ENCODE data around the gene APBA2.
"Not testable (repeated sequence)": the region's sequence is repeated elsewhere in the genome, so short reads cannot be mapped to it uniquely, and the experiment has no call there.

The APBA2 gene

DNA sequence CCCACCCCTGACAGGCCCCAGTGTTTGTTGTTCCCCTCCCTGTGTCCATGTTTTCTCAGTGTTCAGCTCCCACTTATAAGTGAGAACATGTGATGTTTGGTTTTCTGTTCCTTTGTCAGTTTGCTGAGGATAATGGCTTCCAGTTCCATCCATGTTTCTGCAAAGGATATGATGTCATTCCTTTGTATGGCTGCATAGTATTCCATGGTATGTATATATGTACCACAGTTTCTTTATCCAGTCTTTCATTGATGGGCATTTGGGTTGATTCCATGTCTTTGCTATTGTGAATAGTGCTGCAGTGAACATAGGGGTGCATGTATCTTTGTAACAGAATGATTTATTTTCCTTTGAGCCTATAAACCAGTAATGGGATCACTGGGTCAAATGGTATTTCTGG, 142.4 kb downstream of the APBA2 start:
- not testable (repeated sequence) for H3K23ac ChIP-seq (ENCODE audit: low read depth, low read length, poor library complexity); H3K79me1 ChIP-seq (ENCODE audit: low read depth, low read length); H2BK15ac ChIP-seq (ENCODE audit: low read length); H3K4me3 ChIP-seq (ENCODE audit: low read length in 2 of 2); H3K9ac ChIP-seq (ENCODE audit: low read depth, low read length, poor library complexity); DNase-seq (ENCODE audit: low spot score); H3K14ac ChIP-seq (ENCODE audit: low read length); H2BK120ac ChIP-seq (ENCODE audit: low read depth, low read length); H4K8ac ChIP-seq (ENCODE audit: low read depth, low read length); H3K36me3 ChIP-seq (replicated peaks in 1 of 2; ENCODE audit: control insufficient read depth in 2 of 2, insufficient read depth in 2 of 2, low read length in 2 of 2); H2BK12ac ChIP-seq (ENCODE audit: low read length); H4K91ac ChIP-seq (ENCODE audit: low read depth, low read length, poor library complexity); H3K4me2 ChIP-seq (ENCODE audit: insufficient read depth, low read length, poor library complexity, severe bottlenecking); H3K27ac ChIP-seq (replicated peaks; ENCODE audit: low read length); H3K4ac ChIP-seq (ENCODE audit: low read length); H3K27me3 ChIP-seq (ENCODE audit: control insufficient read depth in 3 of 3, insufficient read depth in 3 of 3, low read depth in 1 of 3, low read length in 3 of 3); H2AFZ ChIP-seq (ENCODE audit: low read length); H3K18ac ChIP-seq (ENCODE audit: low read length); H3K4me1 ChIP-seq (ENCODE audit: control insufficient read depth in 2 of 2, insufficient read depth in 1 of 2, low read depth in 1 of 2, low read length in 2 of 2); H2BK5ac ChIP-seq (ENCODE audit: low read length); H2AK5ac ChIP-seq (ENCODE audit: low read depth, low read length)
- peaks cover 2 to 26% of the 10 kb centered on the region in 2 donors for H3K9me3 ChIP-seq (replicated peaks in 1 of 2; ENCODE audit: control insufficient read depth in 2 of 2, insufficient read depth in 1 of 2, low read depth in 1 of 2, low read length in 2 of 2)

GRCh38 chr15:29029651-29030195, 143.9 kb downstream of the APBA2 start:
- Histone ChIP-seq H3K36me3 (replicated peaks in 1 of 2; ENCODE audit: control insufficient read depth in 2 of 2, insufficient read depth in 2 of 2, low read length in 2 of 2) (no peaks in the 10 kb centered on the region), H3K27me3 (ENCODE audit: control insufficient read depth in 3 of 3, insufficient read depth in 3 of 3, low read depth in 1 of 3, low read length in 3 of 3) (no peaks in the 10 kb centered on the region), H4K91ac (ENCODE audit: low read depth, low read length, poor library complexity) (no peak overlapping the region), H3K27ac (replicated peaks; ENCODE audit: low read length) (no peak overlapping the region), H3K79me1 (ENCODE audit: low read depth, low read length) (peaks cover 7% of the 10 kb centered on the region), H3K9ac (ENCODE audit: low read depth, low read length, poor library complexity) (peak overlapping the region; percentile 50), H2AK5ac (ENCODE audit: low read depth, low read length) (peak overlapping the region; percentile 19), H2AFZ (ENCODE audit: low read length) (no peak overlapping the region), H2BK5ac (ENCODE audit: low read length) (peak overlapping the region; percentile 42), H3K14ac (ENCODE audit: low read length) (no peak overlapping the region), H4K8ac (ENCODE audit: low read depth, low read length) (no peak overlapping the region), H2BK120ac (ENCODE audit: low read depth, low read length) (no peak overlapping the region), H3K9me3 (replicated peaks in 1 of 2; ENCODE audit: control insufficient read depth in 2 of 2, insufficient read depth in 1 of 2, low read depth in 1 of 2, low read length in 2 of 2) (peaks cover 2 to 29% of the 10 kb centered on the region in 2 donors), H3K4me3 (ENCODE audit: low read length in 2 of 2) (no peak overlapping the region), H3K23ac (ENCODE audit: low read depth, low read length, poor library complexity) (no peak overlapping the region), H3K4me1 (ENCODE audit: control insufficient read depth in 2 of 2, insufficient read depth in 1 of 2, low read depth in 1 of 2, low read length in 2 of 2) (no peaks in the 10 kb centered on the region), H2BK12ac (ENCODE audit: low read length) (no peak overlapping the region), H2BK15ac (ENCODE audit: low read length) (no peak overlapping the region), H3K4me2 (ENCODE audit: insufficient read depth, low read length, poor library complexity, severe bottlenecking) (no peak overlapping the region), H3K4ac (ENCODE audit: low read length) (no peak overlapping the region), H3K18ac (ENCODE audit: low read length) (peak overlapping the region; percentile 59)
- DNase-seq (ENCODE audit: low spot score): no peak
- WGBS, 2 donors (ENCODE audit: extremely low coverage in 2 of 2, insufficient read length in 2 of 2, insufficient replicate concordance in 1 of 2): 100% methylated on average over 1 of the region's 17 CpGs; no CpG with 5 or more reads in 1 of the 2 donors

- no peak overlapping the region for H2BK120ac ChIP-seq (ENCODE audit: low read depth, low read length)
- H3K27ac ChIP-seq (replicated peaks; ENCODE audit: low read length): no peak overlapping the region
- H2AFZ ChIP-seq (ENCODE audit: low read length): no peak overlapping the region
- no peak overlapping the region for H3K23ac ChIP-seq (ENCODE audit: low read depth, low read length, poor library complexity)
- no peak overlapping the region for H2BK5ac ChIP-seq (ENCODE audit: low read length)
- H3K9me3 ChIP-seq (replicated peaks in 1 of 2; ENCODE audit: control insufficient read depth in 2 of 2, insufficient read depth in 1 of 2, low read depth in 1 of 2, low read length in 2 of 2): peaks cover 2 to 29% of the 10 kb centered on the region in 2 donors
- no peaks in the 10 kb centered on the region for H3K4me1 ChIP-seq (ENCODE audit: control insufficient read depth in 2 of 2, insufficient read depth in 1 of 2, low read depth in 1 of 2, low read length in 2 of 2)
- H2AK5ac ChIP-seq (ENCODE audit: low read depth, low read length): no peak overlapping the region
- no peak overlapping the region for H4K8ac ChIP-seq (ENCODE audit: low read depth, low read length)
- no peak for DNase-seq (ENCODE audit: low spot score)
- no peaks in the 10 kb centered on the region for H3K27me3 ChIP-seq (ENCODE audit: control insufficient read depth in 3 of 3, insufficient read depth in 3 of 3, low read depth in 1 of 3, low read length in 3 of 3)
- peaks cover 7% of the 10 kb centered on the region for H3K79me1 ChIP-seq (ENCODE audit: low read depth, low read length)
- no peak overlapping the region for H3K18ac ChIP-seq (ENCODE audit: low read length)
- no peak overlapping the region for H3K14ac ChIP-seq (ENCODE audit: low read length)
- no peak overlapping the region for H3K4ac ChIP-seq (ENCODE audit: low read length)
- no peaks in the 10 kb centered on the region for H3K36me3 ChIP-seq (replicated peaks in 1 of 2; ENCODE audit: control insufficient read depth in 2 of 2, insufficient read depth in 2 of 2, low read length in 2 of 2)
- H2BK15ac ChIP-seq (ENCODE audit: low read length): no peak overlapping the region
- H2BK12ac ChIP-seq (ENCODE audit: low read length): no peak overlapping the region
- H3K4me3 ChIP-seq (ENCODE audit: low read length in 2 of 2): no peak overlapping the region
- WGBS, 2 donors (ENCODE audit: extremely low coverage in 2 of 2, insufficient read length in 2 of 2, insufficient replicate concordance in 1 of 2): no CpG with 5 or more reads among the region's 3 CpGs
- no peak overlapping the region for H4K91ac ChIP-seq (ENCODE audit: low read depth, low read length, poor library complexity)
- H3K4me2 ChIP-seq (ENCODE audit: insufficient read depth, low read length, poor library complexity, severe bottlenecking): no peak overlapping the region
- H3K9ac ChIP-seq (ENCODE audit: low read depth, low read length, poor library complexity): no peak overlapping the region
These were observed 145.9 kb downstream of the APBA2 start for GRCh38 chr15:29031502-29032228.

DNA sequence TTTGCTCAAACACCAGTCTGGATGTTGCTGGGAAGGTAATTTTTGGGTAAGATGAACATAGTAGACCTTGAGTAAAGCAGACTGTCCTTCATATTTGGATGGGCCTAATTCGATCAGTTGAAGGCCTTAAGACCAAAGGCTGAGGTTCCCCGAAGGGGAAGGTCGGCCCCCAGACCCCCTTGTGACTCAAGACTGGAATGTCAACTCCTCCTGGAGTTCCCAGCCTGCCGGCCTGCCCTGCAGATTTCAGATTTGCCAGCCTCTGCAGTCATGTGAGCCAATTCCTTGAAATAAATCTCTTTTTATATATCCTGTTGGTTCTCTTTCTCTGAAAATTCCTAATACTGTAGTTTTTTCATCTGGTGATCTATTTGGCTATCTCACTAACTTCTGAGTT, 146.5 kb downstream of the APBA2 start:
- no peak overlapping the region for H3K4me2 ChIP-seq (ENCODE audit: insufficient read depth, low read length, poor library complexity, severe bottlenecking)
- WGBS, 2 donors (ENCODE audit: extremely low coverage in 2 of 2, insufficient read length in 2 of 2, insufficient replicate concordance in 1 of 2): no CpG with 5 or more reads among the region's 4 CpGs
- DNase-seq (ENCODE audit: low spot score): no peak
- H3K9me3 ChIP-seq (replicated peaks in 1 of 2; ENCODE audit: control insufficient read depth in 2 of 2, insufficient read depth in 1 of 2, low read depth in 1 of 2, low read length in 2 of 2): peaks cover 4 to 31% of the 10 kb centered on the region in 2 donors
- H3K18ac ChIP-seq (ENCODE audit: low read length): no peak overlapping the region
- H3K9ac ChIP-seq (ENCODE audit: low read depth, low read length, poor library complexity): no peak overlapping the region
- no peak overlapping the region for H4K8ac ChIP-seq (ENCODE audit: low read depth, low read length)
- peaks cover 7% of the 10 kb centered on the region for H3K79me1 ChIP-seq (ENCODE audit: low read depth, low read length)
- H3K27ac ChIP-seq (replicated peaks; ENCODE audit: low read length): no peak overlapping the region
- no peak overlapping the region for H3K23ac ChIP-seq (ENCODE audit: low read depth, low read length, poor library complexity)
- no peak overlapping the region for H3K4me3 ChIP-seq (ENCODE audit: low read length in 2 of 2)
- no peak overlapping the region for H3K4ac ChIP-seq (ENCODE audit: low read length)
- no peak overlapping the region for H2BK120ac ChIP-seq (ENCODE audit: low read depth, low read length)
- no peaks in the 10 kb centered on the region for H3K4me1 ChIP-seq (ENCODE audit: control insufficient read depth in 2 of 2, insufficient read depth in 1 of 2, low read depth in 1 of 2, low read length in 2 of 2)
- H2BK5ac ChIP-seq (ENCODE audit: low read length): no peak overlapping the region
- H4K91ac ChIP-seq (ENCODE audit: low read depth, low read length, poor library complexity): no peak overlapping the region
- no peaks in the 10 kb centered on the region for H3K36me3 ChIP-seq (replicated peaks in 1 of 2; ENCODE audit: control insufficient read depth in 2 of 2, insufficient read depth in 2 of 2, low read length in 2 of 2)
- no peak overlapping the region for H2BK15ac ChIP-seq (ENCODE audit: low read length)
- H3K27me3 ChIP-seq (ENCODE audit: control insufficient read depth in 3 of 3, insufficient read depth in 3 of 3, low read depth in 1 of 3, low read length in 3 of 3): no peaks in the 10 kb centered on the region
- H2BK12ac ChIP-seq (ENCODE audit: low read length): no peak overlapping the region
- no peak overlapping the region for H3K14ac ChIP-seq (ENCODE audit: low read length)
- H2AK5ac ChIP-seq (ENCODE audit: low read depth, low read length): no peak overlapping the region
- H2AFZ ChIP-seq (ENCODE audit: low read length): no peak overlapping the region
